HL-60/S4 treated with phorbol 12-myristate 13-acetate at 8.2 ng/mL for 4 days and 3 days (cell line): Measurements from ENCODE around the gene DIO2.

Experiments used
- in situ Hi-C: fragments of 300-500 bp; cut with MboI; formaldehyde crosslinking; loops from 2 replicates; pipeline ENCODE4 v1.15.0; 2022; ENCODE audit warnings: low sequenced_read_pairs

Gene DIO2

DNA sequence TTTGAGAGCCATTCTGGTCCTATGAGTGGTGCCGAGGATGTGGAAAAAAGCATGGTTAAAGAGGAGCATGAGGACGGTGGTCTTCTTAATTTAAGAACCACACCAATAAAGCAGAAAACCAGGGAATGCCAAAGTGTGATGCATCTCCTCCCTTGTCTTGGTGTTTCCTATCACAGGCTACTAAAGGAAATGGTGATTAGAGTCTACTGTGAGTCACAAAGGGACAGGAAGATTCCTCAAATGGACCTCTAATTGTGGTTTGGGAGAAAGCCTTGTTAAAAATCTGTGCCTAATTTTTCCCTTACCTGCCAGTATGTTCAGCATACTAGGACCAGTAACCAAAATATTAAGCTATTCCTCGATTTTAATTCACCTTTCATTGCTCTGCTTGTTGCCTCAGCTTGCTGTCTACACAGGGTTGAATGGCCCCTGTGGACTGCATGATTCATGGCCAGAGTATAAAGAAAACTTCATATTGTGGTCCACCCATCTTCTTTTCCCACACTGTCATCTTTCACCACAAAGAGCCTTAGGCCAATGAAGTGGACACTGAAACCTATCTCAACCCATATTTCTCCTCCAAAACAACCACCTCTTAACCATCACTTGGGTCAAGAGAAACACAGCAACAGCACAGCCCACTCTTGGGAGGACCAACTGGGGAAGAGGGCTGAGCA is 38.8 kb downstream of the DIO2 start:
- in situ Hi-C loops, result no loop called here

DNA sequence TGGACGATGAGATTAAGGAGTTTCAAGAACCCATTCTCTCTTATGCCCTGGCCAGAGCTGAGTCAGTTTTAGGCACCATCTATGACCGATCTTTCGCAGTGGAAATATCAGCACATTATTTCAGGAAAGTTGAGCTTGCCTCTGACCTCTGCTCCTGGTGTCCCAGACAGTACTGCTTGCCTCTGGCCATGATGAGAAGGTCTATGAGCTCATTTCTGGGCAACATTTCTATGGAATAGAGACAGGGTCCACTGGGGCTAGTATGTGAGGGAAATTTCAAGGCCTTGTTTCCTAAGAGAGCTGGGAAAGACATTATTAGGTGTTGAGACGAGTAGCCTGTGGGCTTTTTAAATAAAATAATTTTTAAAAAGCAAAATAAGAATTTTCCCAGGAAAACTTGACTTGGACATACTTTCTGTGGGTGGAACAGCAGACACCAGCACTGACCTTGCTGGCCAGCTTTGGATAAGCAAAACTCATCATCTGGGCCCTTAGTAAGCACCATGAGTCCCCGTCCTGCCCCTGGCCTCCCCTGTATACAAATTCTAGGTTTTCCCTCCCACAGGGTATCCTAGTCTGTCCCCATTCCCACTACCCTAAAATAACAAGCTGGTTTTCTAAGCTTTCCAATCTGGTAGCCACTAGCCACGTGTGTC is 43.4 kb downstream of the DIO2 start:
- in situ Hi-C loops, result no loop called here

DNA sequence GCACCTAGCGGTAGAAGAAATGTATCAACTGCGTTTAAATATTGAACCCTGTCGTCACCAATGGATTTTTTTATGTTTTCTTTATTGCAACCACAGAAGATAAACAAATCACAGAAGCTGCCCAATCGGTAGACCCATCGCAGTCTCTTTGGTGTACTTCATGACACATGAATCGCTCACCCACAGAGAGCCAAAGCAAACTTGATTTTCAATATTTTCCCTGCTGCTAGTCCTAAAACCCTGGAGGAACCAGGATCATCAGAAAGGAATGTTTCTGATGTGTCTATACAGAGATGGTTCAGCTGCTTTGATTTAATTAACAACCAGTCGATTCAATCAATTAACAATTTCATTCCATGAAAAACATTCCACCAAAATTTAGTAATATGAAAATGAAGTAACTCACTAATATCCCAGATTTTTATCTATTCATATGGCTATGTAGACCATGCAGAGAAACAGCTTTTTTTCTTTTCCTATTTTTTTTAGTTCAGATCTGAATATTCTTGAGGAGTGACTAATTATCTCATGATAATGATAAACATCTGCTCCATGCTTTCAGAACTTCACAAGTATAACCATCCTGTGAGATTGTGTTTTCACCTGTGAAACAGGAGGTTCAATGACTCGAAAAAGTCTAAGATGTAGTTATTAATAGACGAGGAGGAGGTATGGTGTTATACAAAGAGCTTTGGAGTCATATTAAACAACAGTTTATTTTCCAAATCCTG is 46.1 kb downstream of the DIO2 start:
- in situ Hi-C loops, result no loop called here

DNA sequence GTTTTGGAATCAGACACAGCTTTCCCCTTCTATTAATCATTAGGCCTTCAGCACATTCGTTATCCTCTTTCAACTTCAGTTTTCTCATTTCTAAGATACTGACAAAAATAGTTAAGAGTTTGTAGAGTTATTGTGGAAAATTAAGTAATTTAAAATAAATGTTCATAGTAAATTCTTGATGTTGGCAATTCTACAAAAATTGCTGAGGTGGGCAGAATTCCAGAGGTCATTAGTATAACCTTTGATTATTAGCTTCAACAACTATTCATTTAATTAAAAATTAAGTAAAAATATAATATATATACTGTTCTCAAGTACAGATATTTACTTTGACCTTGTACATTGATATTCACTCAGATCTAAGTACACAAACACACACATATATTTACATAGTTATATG is 58.5 kb downstream of the DIO2 start:
- in situ Hi-C loops, result no loop called here

DNA sequence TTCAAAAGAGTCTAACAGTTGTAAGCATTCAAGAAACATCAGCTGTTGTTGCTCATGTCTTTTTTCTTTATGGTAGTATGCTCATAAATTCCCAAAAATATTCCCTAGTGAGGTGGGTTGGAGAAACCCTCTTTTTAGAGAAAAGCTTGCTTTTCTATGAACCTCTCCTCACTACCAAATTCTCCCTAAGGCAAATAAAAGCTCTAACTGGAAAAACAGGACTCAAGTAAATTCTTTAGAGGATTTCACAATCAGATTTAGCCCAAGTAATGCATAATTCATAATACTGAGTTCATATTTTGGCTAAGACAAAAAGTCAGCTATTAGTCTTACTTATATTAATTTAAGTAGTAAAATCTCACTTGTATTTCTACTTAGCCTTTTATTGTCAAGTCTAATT is 59.1 kb downstream of the DIO2 start:
- in situ Hi-C loops, result no loop called here

DNA sequence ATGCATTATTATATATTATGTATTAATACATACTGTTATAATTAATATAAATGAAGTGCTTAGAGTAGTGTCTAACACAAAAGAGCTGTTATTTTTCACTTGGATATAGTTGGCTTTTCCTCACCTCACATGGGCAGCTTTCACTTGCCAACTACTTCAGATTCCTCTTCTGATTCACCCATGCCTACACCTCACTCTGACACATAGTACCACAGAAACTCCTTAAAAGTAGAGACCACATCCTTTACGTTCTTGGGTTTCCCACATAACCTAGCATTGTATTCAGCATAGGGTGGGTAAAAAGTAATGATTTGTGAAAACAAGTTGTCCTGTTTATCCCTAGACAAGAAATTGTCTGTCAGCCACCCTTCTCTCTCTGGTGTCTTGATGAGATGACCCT is 61.0 kb downstream of the DIO2 start:
- in situ Hi-C loops, result no loop called here
